Prostate gland (tissue), 2 donors: ENCODE measurements around the gene LRRC26. TPM values are rescaled to one million over a fixed set of nuclear protein-coding genes. Genes with fewer than 3 reads are reported as not detected.
A peak's percentile ranks its signal among the peaks of the same experiment; 100 is the strongest.

Source experiments
- DNase-seq: peaks from one replicate; pipeline ENCODE4 v3.0.0-alpha.2; 2019; ENCODE audit warnings: low spot score
- H3K27ac ChIP-seq, 2 donors: fragments of 200-600 bp; sonication (generic); 2 replicates each; pipeline ENCODE4 v1.5.1; 2017 to 2019
- H3K27me3 ChIP-seq: fragments of 200-600 bp; sonication (generic); replicated peaks from 2 replicates; pipeline ENCODE4 v1.5.1; 2019; ENCODE audit not compliant: insufficient read depth
- H3K36me3 ChIP-seq, 2 donors: fragments of 200-600 bp; sonication (generic); 1 replicate in 1 of 2; 2 replicates in 1 of 2; pipeline versions ENCODE4 v1.5.1 to v1.8.1; 2017 to 2019
- H3K4me1 ChIP-seq: fragments of 200-600 bp; sonication (generic); replicated peaks from 2 replicates; pipeline ENCODE4 v1.5.1; 2019
- H3K4me3 ChIP-seq, 2 donors: fragments of 200-600 bp; sonication (generic); 2 replicates each; pipeline ENCODE4 v1.5.1; 2017 to 2019
- H3K9me3 ChIP-seq: fragments of 200-600 bp; sonication (generic); 2 replicates; pipeline ENCODE4 v1.5.1; 2017
- CTCF ChIP-seq, 4 experiments: fragments of 200-600 bp in 2 of 4; fragments of 450-650 bp in 2 of 4; sonication (generic) in 2 of 4; IDR thresholded peaks; 1 replicate in 3 of 4; 2 replicates in 1 of 4; pipeline ENCODE4 v1.5.1; 2016 to 2019; ENCODE audit warnings: antibody characterized with exemption in 4 of 4, mild to moderate bottlenecking in 2 of 4, moderate library complexity in 2 of 4
- POLR2A ChIP-seq: fragments of 450-650 bp; IDR thresholded peaks from one replicate; pipeline ENCODE4 v1.6.1; 2016; ENCODE audit warnings: antibody characterized with exemption, mild to moderate bottlenecking
- POLR2AphosphoS5 ChIP-seq: sonication (generic); formaldehyde crosslinking; IDR thresholded peaks from one replicate; pipeline ENCODE4 v1.6.1; 2017; ENCODE audit warnings: antibody characterized with exemption
- WGBS: methylation state at CpG from one replicate; pipeline ENCODE4 v1.1.5; 2018; 5-methylcytosine and 5-hydroxymethylcytosine counted together
- intact Hi-C: fragments of 100-400 bp; cut with DNase I; formaldehyde crosslinking; loops from one replicate; pipeline ENCODE4 v1.14.2; 2022
- total RNA-seq, 2 donors: library from RNA; depleted of rRNA; stranded (reverse); fragments of >200 nt; gene quantifications; one replicate each; pipeline ENCODE4 v1.1.0, GENCODE V29; 2016

LRRC26 gene
- total RNA-seq, 2 donors from 2014 or later, result 183 to 582 TPM

- intact Hi-C loops, result no loop called here
- Histone ChIP-seq H3K27ac (peak overlapping the region; percentile 77 to 94), H3K27me3 (no peaks in the 10 kb centered on the region), H3K4me1 (peaks cover 28% of the 10 kb centered on the region), H3K4me3 (peak overlapping the region; percentile 73 to 97), H3K36me3 (peaks cover 0 to 3% of the 10 kb centered on the region in 2 donors), H3K9me3 (no peaks in the 10 kb centered on the region)
- TF ChIP-seq POLR2AphosphoS5 (no peak), CTCF (IDR thresholded peaks at IDR 0.05) (peak in 1 of 4 experiments; percentile 21)
- WGBS, result 34% methylated on average over 23 of the region's 23 CpGs
- DNase-seq, result no peak
Observed at GRCh38 chr9:137189297-137190295, 19.7 kb upstream of the LRRC26 start.

- no peaks in the 10 kb centered on the region for H3K9me3 ChIP-seq
- peak within 1 kb of the TSS; percentile 77 to 94 for H3K27ac ChIP-seq
- peak; percentile 85 for DNase-seq
- peak within 1 kb of the TSS; percentile 73 to 97 for H3K4me3 ChIP-seq
- H3K36me3 ChIP-seq, result peaks cover 3% of the 10 kb centered on the region in 2 donors
- peaks cover 27% of the 10 kb centered on the region for H3K4me1 ChIP-seq
- no peaks in the 10 kb centered on the region for H3K27me3 ChIP-seq
- peak; percentile 98 for TF ChIP-seq POLR2AphosphoS5
- peak in 2 of 4 experiments; percentile 50 to 57 for TF ChIP-seq CTCF (IDR thresholded peaks at IDR 0.05)
- TF ChIP-seq POLR2A, result peak; percentile 80
- intact Hi-C loops, result no loop called here
- under 1% methylated on average over 84 of the region's 98 CpGs for WGBS
Observed at GRCh38 chr9:137188490-137189296, 18.8 kb upstream of the LRRC26 start, which contains the start of the genes ANAPC2 and SSNA1. TSS of gene ANAPC2 (minus strand) at chr9:137188560. CDS start at chr9:137188532, 28 bp downstream. TSS of gene SSNA1 (plus strand) at chr9:137188676. CDS start at chr9:137188727, 51 bp downstream.

- peaks cover 7 to 9% of the 10 kb centered on the region in 2 donors for H3K36me3 ChIP-seq
- peak overlapping the region; percentile 73 to 97 for H3K4me3 ChIP-seq
- no peaks in the 10 kb centered on the region for H3K27me3 ChIP-seq
- H3K9me3 ChIP-seq, result no peaks in the 10 kb centered on the region
- H3K4me1 ChIP-seq, result peaks cover 27% of the 10 kb centered on the region
- TF ChIP-seq POLR2AphosphoS5 (no peak), CTCF (IDR thresholded peaks at IDR 0.05) (no peak), POLR2A (no peak)
- H3K27ac ChIP-seq, result peak overlapping the region; percentile 77 to 94
- no peak for DNase-seq
- intact Hi-C loops, result no loop called here
- WGBS, result under 1% methylated on average over 31 of the region's 31 CpGs
Observed at GRCh38 chr9:137188086-137188489, 18.2 kb upstream of the LRRC26 start.

GRCh38 chr9:137187386-137187785 lies 17.5 kb upstream of the LRRC26 start:
- 80% methylated on average over 13 of the region's 15 CpGs for WGBS
- Histone ChIP-seq H3K4me3 (peak overlapping the region; percentile 73 to 97), H3K27ac (no peak overlapping the region), H3K9me3 (no peaks in the 10 kb centered on the region), H3K36me3 (peaks cover 10 to 16% of the 10 kb centered on the region in 2 donors), H3K4me1 (peaks cover 27% of the 10 kb centered on the region), H3K27me3 (no peaks in the 10 kb centered on the region)
- no peak for DNase-seq
- no peak for TF ChIP-seq POLR2AphosphoS5
- intact Hi-C loops, result no loop called here

GRCh38 chr9:137186385-137186784 lies 16.5 kb upstream of the LRRC26 start:
- intact Hi-C loops, result no loop called here
- H3K4me1 ChIP-seq, result peaks cover 27% of the 10 kb centered on the region

More at GRCh38 chr9:137186385-137186784, 16.5 kb upstream of the LRRC26 start:
- Histone ChIP-seq H3K4me3 (no peak overlapping the region), H3K36me3 (peaks cover 10 to 22% of the 10 kb centered on the region in 2 donors), H3K27ac (no peak overlapping the region), H3K9me3 (no peaks in the 10 kb centered on the region), H3K27me3 (no peaks in the 10 kb centered on the region)
- no peak for DNase-seq
- TF ChIP-seq POLR2AphosphoS5 (no peak), CTCF (IDR thresholded peaks at IDR 0.05) (no peak)
- 76% methylated on average over 5 of the region's 6 CpGs for WGBS
